Activated naive CD8-positive, alpha-beta T cell treated with anti-CD3 and anti-CD28 coated beads for 36 hours (primary cell): ENCODE measurements around the gene TMEM231. TPM values are rescaled to one million over a fixed set of nuclear protein-coding genes. Genes with fewer than 3 reads are reported as not detected.

Experiments
- DNase-seq: peaks from one replicate; pipeline ENCODE4 v3.0.0; 2021
- H3K27ac Mint-ChIP-seq: one replicate; pipeline ENCODE4 v1.8.0; 2022; ENCODE audit warnings: mild to moderate bottlenecking, moderate library complexity, mixed read lengths
- H3K27me3 Mint-ChIP-seq: one replicate; pipeline ENCODE4 v1.8.0; 2022; ENCODE audit warnings: mild to moderate bottlenecking, mixed read lengths
- H3K36me3 Mint-ChIP-seq: one replicate; pipeline ENCODE4 v1.8.0; 2021; ENCODE audit warnings: mild to moderate bottlenecking, mixed read lengths
- H3K4me1 Mint-ChIP-seq: one replicate; pipeline ENCODE4 v1.8.0; 2021; ENCODE audit warnings: mixed read lengths
- H3K4me3 Mint-ChIP-seq: one replicate; pipeline ENCODE4 v1.8.0; 2022; ENCODE audit warnings: mild to moderate bottlenecking, moderate library complexity, mixed read lengths
- H3K9me3 Mint-ChIP-seq: one replicate; pipeline ENCODE4 v1.8.0; 2022; ENCODE audit warnings: mixed read lengths
- total RNA-seq, 2 experiments: library from RNA; stranded (reverse); gene quantifications; one replicate each; pipeline ENCODE4 v1.2.3, GENCODE V29; 2021

Gene TMEM231
- total RNA-seq, 2 experiments from 2014 or later = 4.0 to 4.4 TPM

GRCh38 chr16:75576384-75576811 is 20.3 kb upstream of the TMEM231 start:
- H3K27me3 Mint-ChIP-seq = no peaks in the 10 kb centered on the region
- H3K4me1 Mint-ChIP-seq = peaks cover 22% of the 10 kb centered on the region
- H3K36me3 Mint-ChIP-seq = peaks cover 18% of the 10 kb centered on the region
- no peaks in the 10 kb centered on the region for H3K9me3 Mint-ChIP-seq
- H3K4me3 Mint-ChIP-seq = no peak overlapping the region
- no peak for DNase-seq
- peak overlapping the region; percentile 19 for H3K27ac Mint-ChIP-seq

DNA sequence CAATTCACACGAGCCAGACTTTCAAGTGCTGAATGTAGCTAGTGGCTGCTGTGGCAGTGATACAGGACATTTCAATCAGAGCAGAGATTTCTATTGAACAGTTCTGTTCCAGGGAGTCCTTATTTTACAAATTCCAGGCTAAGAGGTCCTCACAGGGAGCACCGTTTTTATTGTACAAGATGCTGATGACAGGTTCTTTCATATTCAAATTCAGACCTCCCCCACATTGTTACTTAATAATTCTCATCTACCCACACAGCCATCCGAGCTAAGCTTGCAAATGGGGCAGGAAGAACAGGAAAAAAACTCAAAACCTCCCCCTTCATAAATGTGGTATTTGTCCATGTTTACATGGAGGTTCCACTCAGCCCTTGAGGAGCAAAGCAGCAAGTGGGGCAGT is 19.9 kb upstream of the TMEM231 start:
- Mint-ChIP-seq H3K27ac (peak overlapping the region; percentile 19), H3K4me1 (peaks cover 22% of the 10 kb centered on the region), H3K4me3 (no peak overlapping the region), H3K36me3 (peaks cover 18% of the 10 kb centered on the region), H3K9me3 (no peaks in the 10 kb centered on the region), H3K27me3 (no peaks in the 10 kb centered on the region)
- no peak for DNase-seq

DNA sequence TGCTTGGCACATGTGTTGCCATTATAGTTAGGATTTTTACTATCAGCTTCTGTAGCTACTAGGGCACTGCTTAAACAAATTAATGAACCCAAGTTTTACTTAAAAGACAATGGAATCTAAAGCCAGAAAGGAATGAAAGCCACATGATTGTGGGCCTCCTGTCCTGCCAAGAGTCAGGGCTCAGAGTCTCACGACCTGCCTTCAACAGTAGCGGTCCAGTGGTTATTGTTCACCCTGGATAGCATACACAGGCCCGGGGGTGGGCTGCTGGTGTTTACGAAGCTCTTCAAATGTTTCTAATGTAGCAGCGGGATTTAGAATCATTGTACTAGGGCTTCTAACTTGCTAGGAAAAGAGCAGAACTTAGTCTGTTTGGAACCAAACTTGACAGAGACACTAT is 17.9 kb upstream of the TMEM231 start:
- no peak for DNase-seq
- H3K4me3 Mint-ChIP-seq = no peak overlapping the region
- H3K4me1 Mint-ChIP-seq = peaks cover 32% of the 10 kb centered on the region
- H3K27me3 Mint-ChIP-seq = no peaks in the 10 kb centered on the region
- H3K9me3 Mint-ChIP-seq = no peaks in the 10 kb centered on the region
- no peak overlapping the region for H3K27ac Mint-ChIP-seq
- peaks cover 18% of the 10 kb centered on the region for H3K36me3 Mint-ChIP-seq

- H3K27me3 Mint-ChIP-seq = no peaks in the 10 kb centered on the region
- H3K4me3 Mint-ChIP-seq = no peak overlapping the region
- H3K36me3 Mint-ChIP-seq = peaks cover 12% of the 10 kb centered on the region
- H3K4me1 Mint-ChIP-seq = peaks cover 30% of the 10 kb centered on the region
- no peaks in the 10 kb centered on the region for H3K9me3 Mint-ChIP-seq
- H3K27ac Mint-ChIP-seq = no peak overlapping the region
- DNase-seq = no peak
Observed at GRCh38 chr16:75572864-75573542, 17.0 kb upstream of the TMEM231 start.

- Mint-ChIP-seq H3K4me1 (peaks cover 35% of the 10 kb centered on the region), H3K27ac (no peak overlapping the region), H3K4me3 (no peak overlapping the region), H3K36me3 (peaks cover 6% of the 10 kb centered on the region), H3K9me3 (no peaks in the 10 kb centered on the region), H3K27me3 (no peaks in the 10 kb centered on the region)
- DNase-seq = no peak
Observed at GRCh38 chr16:75570396-75571065, 14.5 kb upstream of the TMEM231 start.

GRCh38 chr16:75567911-75568310 is 11.9 kb upstream of the TMEM231 start:
- no peaks in the 10 kb centered on the region for H3K27me3 Mint-ChIP-seq
- H3K27ac Mint-ChIP-seq = no peak overlapping the region
- peak overlapping the region; percentile 49 for H3K4me3 Mint-ChIP-seq
- no peaks in the 10 kb centered on the region for H3K9me3 Mint-ChIP-seq
- no peak for DNase-seq
- H3K36me3 Mint-ChIP-seq = peaks cover 6% of the 10 kb centered on the region
- H3K4me1 Mint-ChIP-seq = peaks cover 39% of the 10 kb centered on the region

DNA sequence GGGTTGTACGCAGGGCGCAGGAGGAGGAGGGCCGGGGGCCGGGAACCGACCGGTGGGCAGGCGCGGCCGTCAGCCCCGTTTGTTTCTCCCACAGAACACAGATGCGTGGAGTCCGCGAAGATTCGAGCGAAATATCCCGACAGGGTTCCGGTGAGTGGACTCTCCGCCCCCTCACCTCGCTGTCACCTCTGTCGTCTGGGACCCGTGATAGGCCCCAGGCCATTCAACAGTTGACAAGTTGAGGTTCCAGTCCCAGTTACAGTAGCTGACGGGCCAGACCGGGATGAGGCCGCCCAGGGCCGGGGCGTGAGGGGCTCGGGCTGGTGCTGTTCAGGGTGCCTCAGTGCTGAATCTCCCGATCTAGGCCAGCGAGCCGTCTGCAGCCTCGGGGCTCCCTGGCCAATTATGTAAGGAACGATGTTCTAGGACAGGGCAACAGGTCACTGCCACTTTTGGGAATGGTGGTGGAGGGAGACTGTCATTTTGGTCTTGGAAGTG is 10.8 kb upstream of the TMEM231 start:
- Mint-ChIP-seq H3K27me3 (no peaks in the 10 kb centered on the region), H3K27ac (peak overlapping the region; percentile 47), H3K4me3 (peak overlapping the region; percentile 99), H3K4me1 (peaks cover 35% of the 10 kb centered on the region), H3K36me3 (peaks cover 6% of the 10 kb centered on the region), H3K9me3 (no peaks in the 10 kb centered on the region)
- peak; percentile 41 for DNase-seq

- Mint-ChIP-seq H3K9me3 (no peaks in the 10 kb centered on the region), H3K27ac (peak within 1 kb of the TSS; percentile 93), H3K27me3 (peaks cover under 1% of the 10 kb centered on the region), H3K4me3 (peak within 1 kb of the TSS; percentile 99), H3K36me3 (peaks cover 2% of the 10 kb centered on the region), H3K4me1 (peaks cover 35% of the 10 kb centered on the region)
- peak; percentile 93 for DNase-seq
Observed at GRCh38 chr16:75566040-75566757, 10.1 kb upstream of the TMEM231 start, which contains the start of gene GABARAPL2. TSS of gene GABARAPL2 (plus strand) at chr16:75566379. CDS start at chr16:75566487, 108 bp downstream.

GRCh38 chr16:75565640-75566039 is 9.6 kb upstream of the TMEM231 start:
- peaks cover 2% of the 10 kb centered on the region for H3K36me3 Mint-ChIP-seq
- peak overlapping the region; percentile 99 for H3K4me3 Mint-ChIP-seq
- H3K27ac Mint-ChIP-seq = peak overlapping the region; percentile 93
- DNase-seq = no peak
- peaks cover 6% of the 10 kb centered on the region for H3K27me3 Mint-ChIP-seq
- no peaks in the 10 kb centered on the region for H3K9me3 Mint-ChIP-seq
- H3K4me1 Mint-ChIP-seq = peaks cover 35% of the 10 kb centered on the region

GRCh38 chr16:75559564-75560372 is 3.7 kb upstream of the TMEM231 start:
- H3K4me3 Mint-ChIP-seq = no peak overlapping the region
- no peaks in the 10 kb centered on the region for H3K36me3 Mint-ChIP-seq
- DNase-seq = no peak
- H3K27ac Mint-ChIP-seq = no peak overlapping the region
- peaks cover 5% of the 10 kb centered on the region for H3K4me1 Mint-ChIP-seq
- H3K9me3 Mint-ChIP-seq = no peaks in the 10 kb centered on the region
- H3K27me3 Mint-ChIP-seq = peaks cover 17% of the 10 kb centered on the region

DNA sequence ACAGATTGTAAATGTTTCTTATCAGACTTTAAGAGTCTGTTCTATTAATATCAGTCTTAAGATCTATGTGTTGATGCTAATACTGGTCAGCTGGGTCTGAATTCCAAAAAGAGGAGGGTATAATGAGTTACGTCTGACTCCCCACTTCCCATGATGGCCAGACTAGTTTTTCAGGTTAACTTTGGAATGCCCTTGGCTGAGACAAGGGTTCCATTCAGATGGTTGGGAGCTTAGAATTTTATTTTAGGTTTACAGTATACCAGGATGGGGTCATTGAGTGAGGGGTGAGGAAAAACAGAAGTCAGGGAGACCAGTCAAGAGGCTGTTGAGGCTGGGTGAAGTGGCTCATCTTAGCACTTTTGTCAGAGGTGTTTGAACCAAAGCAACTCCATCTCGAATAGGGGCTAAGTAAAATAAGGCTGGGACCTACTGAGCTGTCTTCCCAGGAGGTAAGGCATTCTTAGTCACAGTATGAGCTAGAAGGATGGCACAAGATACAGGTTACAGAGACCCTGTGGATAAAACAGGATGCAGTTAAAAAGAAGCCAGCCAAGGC is 2.9 kb upstream of the TMEM231 start:
- no peaks in the 10 kb centered on the region for H3K36me3 Mint-ChIP-seq
- no peak overlapping the region for H3K27ac Mint-ChIP-seq
- H3K4me3 Mint-ChIP-seq = no peak overlapping the region
- DNase-seq = no peak
- H3K9me3 Mint-ChIP-seq = no peaks in the 10 kb centered on the region
- H3K27me3 Mint-ChIP-seq = peaks cover 26% of the 10 kb centered on the region
- peaks cover 4% of the 10 kb centered on the region for H3K4me1 Mint-ChIP-seq

DNA sequence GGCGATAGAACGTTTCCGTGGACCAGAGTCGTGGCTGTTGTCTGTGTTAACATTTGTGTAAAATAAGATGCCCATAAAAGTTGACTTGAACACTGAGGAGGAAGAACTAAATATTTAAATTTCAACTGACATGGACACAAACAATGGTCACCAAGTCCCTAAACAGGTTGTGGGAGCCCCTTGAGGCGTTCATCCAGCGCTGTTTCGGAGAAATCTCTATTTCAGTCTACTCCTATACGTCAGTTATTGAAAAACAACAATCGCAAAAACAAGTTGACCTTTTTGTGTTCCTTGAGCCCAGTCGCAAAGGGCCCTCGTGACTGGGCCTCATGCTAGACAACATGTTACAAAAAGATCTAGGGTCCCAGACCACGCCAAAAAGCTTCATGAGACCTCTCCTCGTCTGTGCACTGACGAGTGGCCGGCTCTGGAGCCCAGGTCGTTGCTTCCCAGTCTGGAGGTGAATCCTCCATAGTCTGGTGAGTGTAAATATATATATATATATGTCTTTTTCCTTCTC is 439 bp upstream of the TMEM231 start:
- H3K27ac Mint-ChIP-seq = peak overlapping the region; percentile 73
- peaks cover 4% of the 10 kb centered on the region for H3K4me1 Mint-ChIP-seq
- no peaks in the 10 kb centered on the region for H3K9me3 Mint-ChIP-seq
- H3K36me3 Mint-ChIP-seq = no peaks in the 10 kb centered on the region
- H3K27me3 Mint-ChIP-seq = peaks cover 38% of the 10 kb centered on the region
- no peak for DNase-seq
- H3K4me3 Mint-ChIP-seq = peak overlapping the region; percentile 94

GRCh38 chr16:75555213-75555706 is 792 bp downstream of the TMEM231 start:
- Mint-ChIP-seq H3K4me3 (peak overlapping the region; percentile 94), H3K27ac (peak overlapping the region; percentile 86), H3K4me1 (peaks cover 4% of the 10 kb centered on the region), H3K36me3 (no peaks in the 10 kb centered on the region), H3K27me3 (peaks cover 31% of the 10 kb centered on the region), H3K9me3 (no peaks in the 10 kb centered on the region)
- DNase-seq = peak; percentile 25

- H3K4me1 Mint-ChIP-seq = peaks cover 4% of the 10 kb centered on the region
- no peak overlapping the region for H3K4me3 Mint-ChIP-seq
- DNase-seq = no peak
- H3K9me3 Mint-ChIP-seq = no peaks in the 10 kb centered on the region
- no peaks in the 10 kb centered on the region for H3K36me3 Mint-ChIP-seq
- H3K27me3 Mint-ChIP-seq = peaks cover 22% of the 10 kb centered on the region
- no peak overlapping the region for H3K27ac Mint-ChIP-seq
Observed at GRCh38 chr16:75552951-75553350, 3.1 kb downstream of the TMEM231 start.
